Lower leg skin (tissue), 4 donors: Measurements from ENCODE around the gene IFFO2. TPM values are rescaled to one million over a fixed set of nuclear protein-coding genes. Genes with fewer than 3 reads are reported as not detected.

Experiments used
- DNase-seq, 2 donors: peaks; one replicate each; pipeline ENCODE4 v3.0.0-alpha.2; 2019; ENCODE audit warnings: low spot score in 2 of 2
- H3K4me3 ChIP-seq: fragments of 200-600 bp; sonication (generic); 2 replicates; pipeline ENCODE4 v1.5.1; 2017; ENCODE audit warnings: mild to moderate bottlenecking, low read depth; ENCODE audit not compliant: poor library complexity, severe bottlenecking
- CTCF ChIP-seq, 3 donors: fragments of 450-650 bp; IDR thresholded peaks; one replicate each; pipeline ENCODE4 v1.5.1; 2016; ENCODE audit warnings: antibody characterized with exemption in 3 of 3, mild to moderate bottlenecking in 3 of 3, moderate library complexity in 2 of 3
- POLR2A ChIP-seq, 2 donors: fragments of 450-650 bp; IDR thresholded peaks; one replicate each; pipeline ENCODE4 v1.6.1; 2016 to 2017; ENCODE audit warnings: antibody characterized with exemption in 2 of 2, mild to moderate bottlenecking in 1 of 2, moderate library complexity in 1 of 2
- WGBS, 2 donors: methylation state at CpG; one replicate each; pipeline ENCODE4 v1.1.5; 2018; 5-methylcytosine and 5-hydroxymethylcytosine counted together
- intact Hi-C: fragments of 100-400 bp; cut with DNase I; formaldehyde crosslinking; loops from one replicate; pipeline ENCODE4 v1.15.0; 2023; ENCODE audit warnings: low total_unique reads
- total RNA-seq, 4 donors: library from RNA; depleted of rRNA; stranded (reverse); fragments of >200 nt; gene quantifications; one replicate each; pipeline ENCODE4 v1.1.0, GENCODE V29; 2016

Gene IFFO2
- total RNA-seq, 4 donors from 2014 or later = 317 to 562 (median 451) TPM

GRCh38 chr1:18972531-18972930 is 16.1 kb upstream of the IFFO2 start:
- 8 to 14% methylated on average over 2 of the region's 2 CpGs for WGBS, 2 donors
- no peak overlapping the region for H3K4me3 ChIP-seq
- intact Hi-C loops = no loop called here
- DNase-seq = peak in 1 of 2 donors; percentile 56
- TF ChIP-seq POLR2A (IDR thresholded peaks at IDR 0.05) (no peak), CTCF (IDR thresholded peaks at IDR 0.05) (peak in 1 of 3 donors; percentile 27)

DNA sequence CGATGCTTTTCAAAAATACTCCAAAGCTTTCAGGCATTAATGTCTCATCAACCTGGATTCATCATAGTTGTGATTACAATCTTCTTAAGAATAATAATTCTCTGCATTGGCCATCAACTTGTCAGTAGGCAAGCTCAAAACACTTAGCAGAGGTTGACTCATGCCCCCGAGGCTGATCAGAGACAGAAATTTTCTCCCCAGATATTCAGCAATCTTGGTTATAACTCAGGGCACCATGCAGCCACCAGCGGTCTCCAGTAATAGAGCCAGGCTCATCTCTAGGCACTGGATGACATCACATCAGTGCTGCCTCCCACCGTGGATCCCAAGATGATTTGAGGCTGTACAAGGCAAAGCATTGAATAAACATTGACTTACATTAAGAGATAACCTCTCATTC is 14.3 kb upstream of the IFFO2 start:
- intact Hi-C loops = no loop called here
- TF ChIP-seq POLR2A (IDR thresholded peaks at IDR 0.05) (no peak), CTCF (IDR thresholded peaks at IDR 0.05) (no peak)
- 47 to 57% methylated on average over 4 of the region's 4 CpGs for WGBS, 2 donors
- no peak overlapping the region for H3K4me3 ChIP-seq
- DNase-seq = peak in 1 of 2 donors; percentile 65

GRCh38 chr1:18970358-18970757 is 13.9 kb upstream of the IFFO2 start:
- no peak overlapping the region for H3K4me3 ChIP-seq
- TF ChIP-seq CTCF (IDR thresholded peaks at IDR 0.05) (no peak), POLR2A (IDR thresholded peaks at IDR 0.05) (no peak)
- 53 to 64% methylated on average over 7 of the region's 7 CpGs for WGBS, 2 donors
- DNase-seq = peak in 1 of 2 donors; percentile 60
- intact Hi-C loops = no loop called here

DNA sequence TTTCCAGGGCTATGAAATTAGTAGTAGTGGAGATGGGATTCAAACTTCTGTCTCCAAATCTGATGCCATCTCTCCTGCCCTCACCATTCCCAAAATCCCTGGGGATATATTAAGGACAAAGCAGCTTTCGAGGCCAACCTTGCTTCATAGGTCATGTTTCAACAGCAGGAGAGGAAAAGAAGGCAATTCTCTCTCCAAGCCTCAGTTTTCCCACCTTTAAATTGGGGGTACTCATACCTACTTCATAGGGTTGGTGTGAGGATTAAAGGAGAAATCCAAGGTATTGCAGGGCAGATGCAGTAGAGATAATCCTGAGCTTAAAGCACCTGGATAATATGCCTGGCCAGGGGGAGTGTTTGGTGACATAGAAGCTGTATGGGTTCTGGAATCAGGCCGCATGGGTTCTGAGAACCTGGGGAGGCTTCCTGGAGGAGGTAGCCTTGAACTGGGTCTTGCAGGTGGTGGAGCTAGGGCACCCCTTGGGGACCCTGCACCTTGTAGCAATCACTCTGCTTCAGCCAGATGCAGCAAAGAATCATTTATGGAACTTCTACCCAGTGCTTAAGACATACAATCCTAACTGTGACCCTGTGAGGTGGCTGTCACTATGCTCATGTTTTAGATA is 10.7 kb upstream of the IFFO2 start:
- no peak for TF ChIP-seq CTCF (IDR thresholded peaks at IDR 0.05)
- DNase-seq = peak in 1 of 2 donors; percentile 69
- intact Hi-C loops = no loop called here
- 92 to 100% methylated on average over 2 of the region's 2 CpGs for WGBS, 2 donors
- no peak overlapping the region for H3K4me3 ChIP-seq

DNA sequence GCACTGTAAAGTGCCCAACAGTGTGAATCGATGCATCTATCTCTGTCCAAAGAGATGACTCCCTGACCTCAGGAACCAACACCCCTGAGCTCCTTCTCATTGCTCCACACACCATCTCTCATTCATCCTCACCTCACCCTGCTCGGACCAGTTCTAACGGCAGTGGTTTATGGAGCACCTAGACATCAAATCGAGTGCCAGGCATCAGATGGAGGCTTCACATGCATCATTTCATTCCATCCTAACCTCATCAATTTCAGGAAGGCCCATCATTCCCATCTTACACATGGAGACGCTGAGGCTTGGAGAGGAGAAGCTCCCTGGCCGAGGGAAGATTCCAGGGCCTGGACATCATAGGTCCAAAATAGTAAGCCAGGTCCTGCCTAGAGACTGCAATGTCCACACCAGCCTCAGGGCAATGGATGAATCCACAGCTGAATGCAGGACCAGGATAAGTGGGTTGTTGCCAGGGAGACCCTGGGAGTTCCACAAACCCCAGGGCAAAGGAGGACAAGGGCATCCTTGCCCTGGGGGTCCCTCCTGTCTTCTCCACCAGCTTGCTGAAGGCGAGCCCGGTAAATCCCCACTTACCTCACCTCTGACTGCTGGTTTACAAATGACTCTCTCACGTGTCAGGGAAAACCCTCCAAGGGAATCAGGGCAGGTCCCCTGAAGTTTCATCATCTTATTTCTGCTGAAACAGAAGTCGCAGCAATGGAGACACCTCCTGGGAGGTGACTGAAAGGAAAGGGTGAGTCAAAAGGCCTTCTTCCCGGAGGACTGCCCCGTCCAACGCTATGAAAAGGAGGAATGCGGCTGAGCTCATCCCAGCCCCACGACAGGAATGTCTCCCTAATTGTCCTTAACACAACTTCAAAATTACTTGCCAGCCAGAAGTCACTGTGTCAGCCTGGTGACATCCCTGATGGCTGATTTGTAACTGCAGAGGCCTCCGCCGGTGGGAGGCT is 9.0 kb upstream of the IFFO2 start:
- intact Hi-C loops = no loop called here
- TF ChIP-seq CTCF (IDR thresholded peaks at IDR 0.05) (no peak), POLR2A (IDR thresholded peaks at IDR 0.05) (no peak)
- WGBS, 2 donors = 58 to 68% methylated on average over 17 of the region's 17 CpGs
- H3K4me3 ChIP-seq = no peak overlapping the region
- peak in 1 of 2 donors; percentile 88 for DNase-seq
